Activated CD4-positive, alpha-beta memory T cell treated with anti-CD3 and anti-CD28 coated beads, Interleukin-2, amount 10 ng/mL, durations not matched to agents 7 days and 5 days (primary cell): ENCODE measurements around the gene MAGEC1. TPM values are rescaled to one million over a fixed set of nuclear protein-coding genes. Genes with fewer than 3 reads are reported as not detected.

Source experiments
- CTCF ChIA-PET: fragments of 350-600 bp; sonication (Branson Sonifier 250); formaldehyde crosslinking; loops from one replicate; lab custom pipeline; 2021; ENCODE audit warnings: antibody characterized with exemption, inconsistent platforms; lab: Charles Lee
- POLR2A ChIA-PET: fragments of 350-600 bp; sonication (Branson Sonifier 250); formaldehyde crosslinking; loops from one replicate; lab custom pipeline; 2021; ENCODE audit warnings: antibody characterized with exemption; lab: Charles Lee
- DNase-seq: peaks from one replicate; pipeline ENCODE4 v3.0.0-alpha.2; 2020
- H3K27ac Mint-ChIP-seq: one replicate; pipeline ENCODE4 v1.8.0; 2021; ENCODE audit warnings: mild to moderate bottlenecking, mixed read lengths
- H3K27me3 Mint-ChIP-seq: one replicate; pipeline ENCODE4 v1.8.0; 2021; ENCODE audit warnings: mixed read lengths
- H3K36me3 Mint-ChIP-seq: one replicate; pipeline ENCODE4 v1.8.0; 2021; ENCODE audit warnings: low read depth, mixed read lengths
- H3K4me1 Mint-ChIP-seq: one replicate; pipeline ENCODE4 v1.8.0; 2021; ENCODE audit warnings: mixed read lengths
- H3K4me3 Mint-ChIP-seq: one replicate; pipeline ENCODE4 v1.8.0; 2021; ENCODE audit warnings: mild to moderate bottlenecking, mixed read lengths
- H3K9me3 Mint-ChIP-seq: one replicate; pipeline ENCODE4 v1.8.0; 2021; ENCODE audit warnings: mixed read lengths
- total RNA-seq, 2 experiments: library from RNA; stranded (reverse); gene quantifications; one replicate each; pipeline ENCODE4 v1.2.3, GENCODE V29; 2021

Gene MAGEC1
- total RNA-seq, 2 experiments from 2014 or later = not detected

DNA sequence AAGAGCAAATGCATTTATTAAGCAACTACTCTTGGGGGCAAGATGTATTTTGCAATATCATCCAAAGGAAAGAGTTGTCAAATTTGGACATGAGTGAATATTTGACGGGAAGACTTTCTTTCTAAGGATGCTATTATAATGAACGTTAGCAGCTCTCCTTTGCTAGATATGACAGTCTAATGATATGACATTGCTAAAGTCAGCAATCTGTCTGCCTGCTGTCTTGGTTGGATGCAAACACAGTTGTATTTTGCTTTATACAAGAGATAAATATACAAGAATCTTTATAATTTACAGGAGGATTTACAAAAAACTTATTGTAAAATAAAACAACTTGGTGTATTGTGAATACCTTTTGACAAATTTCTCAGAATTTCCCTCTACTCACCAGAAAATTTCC lies 37.5 kb downstream of the MAGEC1 start:
- no peak overlapping the region for H3K4me3 Mint-ChIP-seq
- POLR2A ChIA-PET = no interaction called here
- H3K4me1 Mint-ChIP-seq = no peaks in the 10 kb centered on the region
- H3K36me3 Mint-ChIP-seq = no peaks in the 10 kb centered on the region
- no peaks in the 10 kb centered on the region for H3K27me3 Mint-ChIP-seq
- no peak overlapping the region for H3K27ac Mint-ChIP-seq
- H3K9me3 Mint-ChIP-seq = no peaks in the 10 kb centered on the region
- no peak for DNase-seq
- CTCF ChIA-PET = no interaction called here

DNA sequence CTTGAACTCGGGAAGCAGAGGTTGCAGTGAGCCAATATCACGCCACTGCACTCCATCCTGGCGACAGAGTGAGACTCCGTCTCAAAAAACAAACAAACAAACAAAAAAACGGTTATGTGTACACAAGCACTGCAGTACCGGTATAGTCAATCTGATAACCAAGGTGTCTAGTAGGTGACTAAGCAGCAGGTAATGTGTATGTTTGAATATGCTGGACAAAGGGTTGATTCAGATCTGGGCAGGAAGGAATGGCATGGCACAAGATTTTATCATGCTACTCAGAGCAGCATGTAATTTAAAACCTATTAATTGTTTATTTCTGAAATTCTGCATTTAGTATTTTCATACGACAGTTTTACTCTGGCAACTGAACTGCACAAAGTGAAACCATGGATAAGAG lies 41.7 kb downstream of the MAGEC1 start:
- DNase-seq = no peak
- CTCF ChIA-PET = no interaction called here
- H3K9me3 Mint-ChIP-seq = no peaks in the 10 kb centered on the region

DNA sequence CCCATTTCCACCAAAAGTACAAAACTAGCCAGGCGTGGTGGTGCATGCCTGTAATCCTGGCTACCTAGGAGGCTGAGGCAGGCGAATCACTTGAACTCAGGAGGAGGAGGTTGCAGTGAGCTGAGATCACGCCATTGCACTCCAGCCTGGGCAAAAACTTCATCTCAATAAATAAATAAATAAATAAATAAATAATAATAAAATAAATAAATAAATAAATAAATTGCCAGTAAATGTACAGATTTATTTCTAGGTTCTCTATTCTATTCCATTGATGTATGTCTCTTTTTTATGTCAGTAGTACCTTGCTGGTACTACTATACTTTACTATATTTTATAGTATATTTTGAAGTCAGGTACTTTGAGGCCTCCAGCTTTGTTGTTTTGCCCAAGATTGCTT lies 43.7 kb downstream of the MAGEC1 start:
- CTCF ChIA-PET = no interaction called here
- POLR2A ChIA-PET = no interaction called here
- H3K9me3 Mint-ChIP-seq = no peaks in the 10 kb centered on the region
- H3K27ac Mint-ChIP-seq = no peak overlapping the region
- H3K4me3 Mint-ChIP-seq = no peak overlapping the region
- DNase-seq = no peak
- H3K4me1 Mint-ChIP-seq = no peaks in the 10 kb centered on the region
- H3K27me3 Mint-ChIP-seq = no peaks in the 10 kb centered on the region
- no peaks in the 10 kb centered on the region for H3K36me3 Mint-ChIP-seq

More for the DNA sequence above, 41.7 kb downstream of the MAGEC1 start:
- Mint-ChIP-seq H3K4me1 (no peaks in the 10 kb centered on the region), H3K4me3 (no peak overlapping the region), H3K27ac (no peak overlapping the region), H3K36me3 (no peaks in the 10 kb centered on the region), H3K27me3 (no peaks in the 10 kb centered on the region)
- POLR2A ChIA-PET = no interaction called here

DNA sequence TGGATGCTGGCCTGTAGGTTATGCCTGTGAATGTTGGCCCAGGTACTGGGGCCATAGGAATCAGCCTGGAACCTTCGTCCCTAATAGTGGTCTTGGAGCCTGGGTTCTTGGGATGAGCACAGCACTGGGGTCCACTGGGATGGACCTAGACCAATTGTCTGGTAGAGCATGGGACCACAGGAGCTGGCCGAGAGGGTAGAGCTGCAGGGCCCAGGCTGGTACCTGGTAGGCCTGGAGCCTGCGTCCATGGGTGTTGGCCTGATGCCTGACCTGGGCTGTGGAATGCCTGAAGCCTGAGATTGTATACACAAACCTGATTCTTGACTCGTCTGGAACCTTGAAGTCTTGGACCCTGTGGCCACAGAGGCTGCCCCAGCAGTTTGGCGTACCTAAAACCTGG lies 48.9 kb downstream of the MAGEC1 start:
- no peak for DNase-seq
- no peaks in the 10 kb centered on the region for H3K36me3 Mint-ChIP-seq
- H3K27me3 Mint-ChIP-seq = no peaks in the 10 kb centered on the region
- H3K9me3 Mint-ChIP-seq = no peaks in the 10 kb centered on the region
- H3K4me3 Mint-ChIP-seq = no peak overlapping the region
- no peak overlapping the region for H3K27ac Mint-ChIP-seq
- ChIA-PET POLR2A (no interaction called here), CTCF (no interaction called here)
- H3K4me1 Mint-ChIP-seq = no peaks in the 10 kb centered on the region

DNA sequence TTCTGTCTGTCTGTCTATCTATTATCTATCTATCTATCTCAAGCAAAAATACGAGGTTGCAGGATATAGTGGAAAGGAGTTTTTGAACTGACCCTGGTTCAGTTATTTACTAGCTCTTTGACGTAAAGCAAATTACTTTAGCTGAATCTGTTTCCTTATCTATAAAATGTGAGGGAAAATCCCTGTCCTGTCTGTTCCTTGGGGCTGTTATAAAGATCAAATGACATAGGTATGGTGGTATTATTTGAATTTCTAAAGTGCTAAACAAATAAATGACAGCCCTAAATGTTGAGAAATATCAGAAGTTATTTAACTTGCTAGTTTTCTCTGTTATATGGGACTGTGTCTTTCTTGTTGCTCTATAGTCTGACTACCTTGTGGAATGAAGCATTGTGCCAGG lies 55.0 kb downstream of the MAGEC1 start:
- ChIA-PET POLR2A (no interaction called here), CTCF (no interaction called here)
- Mint-ChIP-seq H3K4me1 (no peaks in the 10 kb centered on the region), H3K27me3 (no peaks in the 10 kb centered on the region), H3K36me3 (no peaks in the 10 kb centered on the region), H3K27ac (no peak overlapping the region), H3K9me3 (no peaks in the 10 kb centered on the region), H3K4me3 (no peak overlapping the region)
- DNase-seq = no peak

Other genes with a start within 250 kb of the MAGEC1 start
- gene SPANXD, start 205.2 kb upstream of the MAGEC1 start, total RNA-seq = not detected
- gene MAGEC3, start 65.6 kb upstream of the MAGEC1 start, total RNA-seq = not detected